GM12878 (cell line): ENCODE results near the gene ZNF566.

Experiments used
- JUND ChIP-seq: IDR thresholded peaks from 2 replicates; pipeline ENCODE4 v1.6.1; 2012; ENCODE audit warnings: low read depth, mild to moderate bottlenecking, low read length, improper control_type of control experiment, moderate library complexity
- NR2C2 ChIP-seq: IDR thresholded peaks from 2 replicates; pipeline ENCODE4 v1.6.1; 2011; ENCODE audit warnings: borderline replicate concordance, low read depth; ENCODE audit not compliant: control insufficient read depth, insufficient read length
- RAD21 ChIP-seq: IDR thresholded peaks from 2 replicates; pipeline ENCODE4 v1.6.1; 2011; ENCODE audit warnings: mild to moderate bottlenecking, low read depth, low read length, moderate library complexity; ENCODE audit not compliant: insufficient read depth
- TARDBP ChIP-seq: IDR thresholded peaks from 2 replicates; pipeline ENCODE4 v1.6.1; 2016; ENCODE audit warnings: borderline replicate concordance
- ZZZ3 ChIP-seq: IDR thresholded peaks from 2 replicates; pipeline ENCODE4 v1.6.1; 2011; ENCODE audit warnings: low read depth; ENCODE audit not compliant: control insufficient read depth, insufficient read length
- TF ChIP-seq, protein P1 (sequence below), 3 experiments: IDR thresholded peaks in 2 of 3; conservative IDR thresholded peaks in 1 of 3; 2 replicates each; pipeline ENCODE4 v1.5.1; 2011; ENCODE audit warnings: low read depth in 3 of 3, low read length in 3 of 3, mild to moderate bottlenecking in 3 of 3, control low read depth in 2 of 3, moderate library complexity in 2 of 3, inconsistent platforms in 1 of 3, mixed read lengths in 1 of 3; ENCODE audit not compliant: control insufficient read depth in 2 of 3, insufficient read depth in 1 of 3; ENCODE audit errors: extremely low read depth in 1 of 3
- TF ChIP-seq, protein P2 (sequence below): fragments of 450-650 bp; IDR thresholded peaks from 2 replicates; pipeline ENCODE4 v1.6.1; 2016; ENCODE audit warnings: mild to moderate bottlenecking, moderate library complexity, borderline replicate concordance

DNA sequence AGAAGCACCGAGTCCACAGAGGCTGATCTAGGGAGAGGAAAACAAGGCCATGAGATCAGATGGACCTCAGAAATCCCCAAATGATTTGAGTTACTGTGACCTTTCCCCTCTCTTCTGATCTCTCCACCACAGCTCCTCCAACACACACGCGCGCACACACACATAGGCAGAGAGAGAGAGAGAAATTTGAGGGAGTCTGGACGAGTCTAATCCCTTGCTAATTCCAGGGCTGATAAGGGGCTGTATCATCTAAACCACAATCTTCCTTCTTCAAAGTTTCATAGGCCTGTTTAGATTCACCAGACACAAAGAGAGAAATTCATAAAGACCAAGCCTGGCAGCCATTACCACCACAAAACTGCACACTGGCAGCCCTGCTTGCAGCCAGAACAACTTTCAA lies 79.5 kb downstream of the ZNF566 start:
- TF ChIP-seq, protein P1, sequence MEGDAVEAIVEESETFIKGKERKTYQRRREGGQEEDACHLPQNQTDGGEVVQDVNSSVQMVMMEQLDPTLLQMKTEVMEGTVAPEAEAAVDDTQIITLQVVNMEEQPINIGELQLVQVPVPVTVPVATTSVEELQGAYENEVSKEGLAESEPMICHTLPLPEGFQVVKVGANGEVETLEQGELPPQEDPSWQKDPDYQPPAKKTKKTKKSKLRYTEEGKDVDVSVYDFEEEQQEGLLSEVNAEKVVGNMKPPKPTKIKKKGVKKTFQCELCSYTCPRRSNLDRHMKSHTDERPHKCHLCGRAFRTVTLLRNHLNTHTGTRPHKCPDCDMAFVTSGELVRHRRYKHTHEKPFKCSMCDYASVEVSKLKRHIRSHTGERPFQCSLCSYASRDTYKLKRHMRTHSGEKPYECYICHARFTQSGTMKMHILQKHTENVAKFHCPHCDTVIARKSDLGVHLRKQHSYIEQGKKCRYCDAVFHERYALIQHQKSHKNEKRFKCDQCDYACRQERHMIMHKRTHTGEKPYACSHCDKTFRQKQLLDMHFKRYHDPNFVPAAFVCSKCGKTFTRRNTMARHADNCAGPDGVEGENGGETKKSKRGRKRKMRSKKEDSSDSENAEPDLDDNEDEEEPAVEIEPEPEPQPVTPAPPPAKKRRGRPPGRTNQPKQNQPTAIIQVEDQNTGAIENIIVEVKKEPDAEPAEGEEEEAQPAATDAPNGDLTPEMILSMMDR (IDR thresholded peaks at IDR 0.05 in 2 of 3, conservative IDR thresholded peaks at IDR 0.05 in 1 of 3; ENCODE audit: control insufficient read depth in 2 of 3, extremely low read depth in 1 of 3, insufficient read depth in 1 of 3, low read depth in 3 of 3, low read length in 3 of 3): no peak
- TF ChIP-seq RAD21: no peak
- TF ChIP-seq, protein P2, sequence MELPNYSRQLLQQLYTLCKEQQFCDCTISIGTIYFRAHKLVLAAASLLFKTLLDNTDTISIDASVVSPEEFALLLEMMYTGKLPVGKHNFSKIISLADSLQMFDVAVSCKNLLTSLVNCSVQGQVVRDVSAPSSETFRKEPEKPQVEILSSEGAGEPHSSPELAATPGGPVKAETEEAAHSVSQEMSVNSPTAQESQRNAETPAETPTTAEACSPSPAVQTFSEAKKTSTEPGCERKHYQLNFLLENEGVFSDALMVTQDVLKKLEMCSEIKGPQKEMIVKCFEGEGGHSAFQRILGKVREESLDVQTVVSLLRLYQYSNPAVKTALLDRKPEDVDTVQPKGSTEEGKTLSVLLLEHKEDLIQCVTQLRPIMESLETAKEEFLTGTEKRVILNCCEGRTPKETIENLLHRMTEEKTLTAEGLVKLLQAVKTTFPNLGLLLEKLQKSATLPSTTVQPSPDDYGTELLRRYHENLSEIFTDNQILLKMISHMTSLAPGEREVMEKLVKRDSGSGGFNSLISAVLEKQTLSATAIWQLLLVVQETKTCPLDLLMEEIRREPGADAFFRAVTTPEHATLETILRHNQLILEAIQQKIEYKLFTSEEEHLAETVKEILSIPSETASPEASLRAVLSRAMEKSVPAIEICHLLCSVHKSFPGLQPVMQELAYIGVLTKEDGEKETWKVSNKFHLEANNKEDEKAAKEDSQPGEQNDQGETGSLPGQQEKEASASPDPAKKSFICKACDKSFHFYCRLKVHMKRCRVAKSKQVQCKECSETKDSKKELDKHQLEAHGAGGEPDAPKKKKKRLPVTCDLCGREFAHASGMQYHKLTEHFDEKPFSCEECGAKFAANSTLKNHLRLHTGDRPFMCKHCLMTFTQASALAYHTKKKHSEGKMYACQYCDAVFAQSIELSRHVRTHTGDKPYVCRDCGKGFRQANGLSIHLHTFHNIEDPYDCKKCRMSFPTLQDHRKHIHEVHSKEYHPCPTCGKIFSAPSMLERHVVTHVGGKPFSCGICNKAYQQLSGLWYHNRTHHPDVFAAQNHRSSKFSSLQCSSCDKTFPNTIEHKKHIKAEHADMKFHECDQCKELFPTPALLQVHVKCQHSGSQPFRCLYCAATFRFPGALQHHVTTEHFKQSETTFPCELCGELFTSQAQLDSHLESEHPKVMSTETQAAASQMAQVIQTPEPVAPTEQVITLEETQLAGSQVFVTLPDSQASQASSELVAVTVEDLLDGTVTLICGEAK: no peak
- no peak for TF ChIP-seq ZZZ3
- no peak for TF ChIP-seq JUND
- no peak for TF ChIP-seq TARDBP
- no peak for TF ChIP-seq NR2C2
